Stimulated activated CD4-positive, alpha-beta T cell treated with anti-CD3 and anti-CD28 coated beads, Interleukin-12 subunit alpha, Interleukin-12 subunit beta, amount 100 ng/mL, for 24 hours (primary cell): ENCODE results near the gene RDH13.

Source experiments
- DNase-seq, 2 experiments: peaks; one replicate each; pipeline ENCODE4 v3.0.0-alpha.2; 2020; ENCODE audit warnings: low read depth in 2 of 2

RDH13 gene

GRCh38 chr19:55091955-55092354 lies 29.0 kb upstream of the RDH13 start:
- DNase-seq, result no peak

GRCh38 chr19:55091126-55091910 lies 28.4 kb upstream of the RDH13 start:
- DNase-seq, result no peak

- DNase-seq, result no peak
Measured at GRCh38 chr19:55090564-55090963, 27.6 kb upstream of the RDH13 start.

- DNase-seq, result no peak
Measured at GRCh38 chr19:55089342-55089944, 26.5 kb upstream of the RDH13 start.

- DNase-seq, result peak; percentile 56 to 85
Measured at GRCh38 chr19:55088543-55089341, 25.8 kb upstream of the RDH13 start.

- DNase-seq, result no peak
Measured at GRCh38 chr19:55088021-55088451, 25.1 kb upstream of the RDH13 start.

GRCh38 chr19:55087542-55087901 lies 24.6 kb upstream of the RDH13 start:
- no peak for DNase-seq

GRCh38 chr19:55086730-55087541 lies 24.0 kb upstream of the RDH13 start:
- DNase-seq, result peak in 1 of 2 experiments; percentile 56

GRCh38 chr19:55085923-55086715 lies 23.2 kb upstream of the RDH13 start:
- DNase-seq, result no peak

- no peak for DNase-seq
Measured at GRCh38 chr19:55084416-55084815, 21.5 kb upstream of the RDH13 start.

- no peak for DNase-seq
Measured at GRCh38 chr19:55083004-55083850, 20.3 kb upstream of the RDH13 start.

- peak in 1 of 2 experiments; percentile 43 for DNase-seq
Measured at GRCh38 chr19:55082020-55082851, 19.3 kb upstream of the RDH13 start.

- no peak for DNase-seq
Measured at GRCh38 chr19:55081770-55082019, 18.7 kb upstream of the RDH13 start.

- DNase-seq, result peak; percentile 67 to 83
Measured at GRCh38 chr19:55080968-55081769, 18.2 kb upstream of the RDH13 start.

- DNase-seq, result peak in 1 of 2 experiments; percentile 60
Measured at GRCh38 chr19:55080121-55080967, 17.4 kb upstream of the RDH13 start.

- DNase-seq, result no peak
Measured at GRCh38 chr19:55079400-55080038, 16.6 kb upstream of the RDH13 start.

- DNase-seq, result no peak
Measured at GRCh38 chr19:55078996-55079395, 16.0 kb upstream of the RDH13 start.
